Calu3 (cell line): ENCODE results near the gene PNPLA7. TPM values are rescaled to one million over a fixed set of nuclear protein-coding genes. Genes with fewer than 3 reads are reported as not detected.
A peak's percentile ranks its signal among the peaks of the same experiment; 100 is the strongest.

Source experiments
- BruUV-seq: library from RNA; stranded (reverse); fragments of 400-500 nt; replicated peaks from 2 replicates; lab custom pipeline; 2021; lab: Mats Ljungman, UMichigan
- CTCF ChIA-PET: fragments of 300-600 bp; sonication (Branson Sonifier 250); formaldehyde crosslinking; loops from one replicate; lab custom pipeline; 2022; ENCODE audit warnings: antibody characterized with exemption; lab: Charles Lee
- DNase-seq: peaks from one replicate; pipeline ENCODE4 v3.0.0; 2022
- H3K27ac Mint-ChIP-seq: one replicate; pipeline ENCODE4 v1.8.0; 2022; ENCODE audit warnings: mixed read lengths; ENCODE audit not compliant: unreplicated experiment
- H3K27me3 Mint-ChIP-seq: one replicate; pipeline ENCODE4 v1.8.0; 2022; ENCODE audit warnings: mixed read lengths; ENCODE audit not compliant: unreplicated experiment
- H3K36me3 Mint-ChIP-seq: one replicate; pipeline ENCODE4 v1.8.0; 2022; ENCODE audit warnings: mild to moderate bottlenecking, moderate library complexity, mixed read lengths; ENCODE audit not compliant: insufficient read depth, unreplicated experiment
- H3K4me1 Mint-ChIP-seq: one replicate; pipeline ENCODE4 v1.8.0; 2022; ENCODE audit warnings: mild to moderate bottlenecking, low read depth, mixed read lengths; ENCODE audit not compliant: unreplicated experiment
- H3K4me3 Mint-ChIP-seq: one replicate; pipeline ENCODE4 v1.8.0; 2022; ENCODE audit warnings: mild to moderate bottlenecking, low read depth, moderate library complexity, mixed read lengths; ENCODE audit not compliant: unreplicated experiment
- H3K9me3 Mint-ChIP-seq: one replicate; pipeline ENCODE4 v1.8.0; 2022; ENCODE audit warnings: low read depth, mixed read lengths; ENCODE audit not compliant: unreplicated experiment
- intact Hi-C: fragments of 100-400 bp; cut with micrococcal nuclease; formaldehyde crosslinking; loops from one replicate; pipeline ENCODE4 v1.10.0; 2022; ENCODE audit not compliant: unreplicated experiment
- total RNA-seq: library from RNA; stranded (reverse); gene quantifications from 2 replicates; pipeline ENCODE4 v1.2.3, GENCODE V29; 2022
- TF ChIP-seq, protein P1 (sequence below): fragments of 200-600 bp; IDR thresholded peaks from one replicate; pipeline ENCODE4 v1.8.0; 2022; ENCODE audit warnings: antibody characterized with exemption; ENCODE audit not compliant: unreplicated experiment

Gene PNPLA7
- total RNA-seq, 1 experiment from 2014 or later = 1.8 TPM

- Mint-ChIP-seq H3K27ac (no peak overlapping the region), H3K27me3 (no peaks in the 10 kb centered on the region), H3K9me3 (no peaks in the 10 kb centered on the region), H3K36me3 (peaks cover 27% of the 10 kb centered on the region), H3K4me1 (no peaks in the 10 kb centered on the region), H3K4me3 (peak overlapping the region; percentile 34)
- intact Hi-C loops = no loop called here
- CTCF ChIA-PET = interaction anchor here (0.6 to 0.9 kb wide), 3 partner anchors 7 to 84 kb away, joined by 3 to 8 read pairs (median 4); partner anchors contain the start of genes EXD3 and NOXA1
- no peak for DNase-seq
- TF ChIP-seq, protein P1, sequence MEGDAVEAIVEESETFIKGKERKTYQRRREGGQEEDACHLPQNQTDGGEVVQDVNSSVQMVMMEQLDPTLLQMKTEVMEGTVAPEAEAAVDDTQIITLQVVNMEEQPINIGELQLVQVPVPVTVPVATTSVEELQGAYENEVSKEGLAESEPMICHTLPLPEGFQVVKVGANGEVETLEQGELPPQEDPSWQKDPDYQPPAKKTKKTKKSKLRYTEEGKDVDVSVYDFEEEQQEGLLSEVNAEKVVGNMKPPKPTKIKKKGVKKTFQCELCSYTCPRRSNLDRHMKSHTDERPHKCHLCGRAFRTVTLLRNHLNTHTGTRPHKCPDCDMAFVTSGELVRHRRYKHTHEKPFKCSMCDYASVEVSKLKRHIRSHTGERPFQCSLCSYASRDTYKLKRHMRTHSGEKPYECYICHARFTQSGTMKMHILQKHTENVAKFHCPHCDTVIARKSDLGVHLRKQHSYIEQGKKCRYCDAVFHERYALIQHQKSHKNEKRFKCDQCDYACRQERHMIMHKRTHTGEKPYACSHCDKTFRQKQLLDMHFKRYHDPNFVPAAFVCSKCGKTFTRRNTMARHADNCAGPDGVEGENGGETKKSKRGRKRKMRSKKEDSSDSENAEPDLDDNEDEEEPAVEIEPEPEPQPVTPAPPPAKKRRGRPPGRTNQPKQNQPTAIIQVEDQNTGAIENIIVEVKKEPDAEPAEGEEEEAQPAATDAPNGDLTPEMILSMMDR = no peak
- no TSS peak for BruUV-seq
These were observed 104.2 kb downstream of the PNPLA7 start for GRCh38 chr9:137445930-137446431.

DNA sequence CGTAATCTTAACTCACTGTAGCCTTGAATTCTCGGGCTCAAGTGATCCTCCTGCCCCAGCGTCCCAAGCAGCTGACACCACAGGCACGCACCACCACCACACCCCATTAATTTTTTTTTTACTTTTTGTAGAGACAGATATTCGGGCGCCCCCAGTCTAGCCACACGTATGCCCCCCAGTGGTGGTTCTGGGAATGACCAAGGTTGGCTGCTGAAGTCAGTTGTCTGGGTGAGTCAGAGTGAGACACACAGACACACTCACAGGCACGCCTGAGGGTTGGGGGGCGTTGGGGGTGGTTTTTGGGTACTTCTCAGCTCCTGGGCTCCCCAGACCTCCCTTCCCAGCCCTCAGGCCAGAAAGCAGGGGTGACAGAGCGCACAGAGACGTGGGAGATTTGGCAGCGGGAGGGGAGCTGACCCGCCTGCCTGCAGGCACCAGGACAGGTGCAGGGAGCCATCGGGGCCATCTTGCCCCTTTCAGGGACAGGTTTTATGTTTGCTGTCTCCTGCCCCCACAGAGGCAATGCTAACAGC lies 104.9 kb downstream of the PNPLA7 start:
- no TSS peak for BruUV-seq
- TF ChIP-seq, protein P1 = peak; percentile 63
- Mint-ChIP-seq H3K27ac (peak overlapping the region; percentile 3), H3K9me3 (no peaks in the 10 kb centered on the region), H3K4me3 (peak overlapping the region; percentile 34), H3K27me3 (no peaks in the 10 kb centered on the region), H3K36me3 (peaks cover 27% of the 10 kb centered on the region), H3K4me1 (no peaks in the 10 kb centered on the region)
- CTCF ChIA-PET = interaction anchor here (0.7 to 0.9 kb wide), 2 partner anchors 8 to 22 kb away, joined by 3 to 8 read pairs; partner anchors contain the start of genes EXD3 and NOXA1
- peak; percentile 87 for DNase-seq
- intact Hi-C loops = no loop called here

- Mint-ChIP-seq H3K27ac (no peak overlapping the region), H3K9me3 (no peaks in the 10 kb centered on the region), H3K4me1 (peaks cover 4% of the 10 kb centered on the region), H3K36me3 (peaks cover 20% of the 10 kb centered on the region), H3K27me3 (no peaks in the 10 kb centered on the region), H3K4me3 (no peak overlapping the region)
- BruUV-seq = no TSS peak
- CTCF ChIA-PET = no interaction called here
- no peak for DNase-seq
- intact Hi-C loops = no loop called here
- TF ChIP-seq, protein P1 = no peak
These were observed 106.0 kb downstream of the PNPLA7 start for GRCh38 chr9:137444106-137444790.

- H3K9me3 Mint-ChIP-seq = no peaks in the 10 kb centered on the region
These were observed 108.3 kb downstream of the PNPLA7 start for GRCh38 chr9:137441935-137442321.

More at GRCh38 chr9:137441935-137442321, 108.3 kb downstream of the PNPLA7 start:
- DNase-seq = no peak
- H3K36me3 Mint-ChIP-seq = peaks cover 12% of the 10 kb centered on the region
- H3K27ac Mint-ChIP-seq = peak overlapping the region; percentile 66
- intact Hi-C loops = no loop called here
- H3K4me3 Mint-ChIP-seq = peak overlapping the region; percentile 72
- no TSS peak for BruUV-seq
- CTCF ChIA-PET = interaction anchor here (0.6 to 1.8 kb wide), 6 partner anchors 11 to 155 kb away, joined by 3 to 11 read pairs (median 4); partner anchors contain the start of genes EXD3, NOXA1 and NRARP
- TF ChIP-seq, protein P1 = no peak
- H3K4me1 Mint-ChIP-seq = peaks cover 6% of the 10 kb centered on the region
- H3K27me3 Mint-ChIP-seq = no peaks in the 10 kb centered on the region
